Stomach (tissue), 4 donors: ENCODE data around the gene SYTL5.

ENCODE experiments used
- CTCF ChIP-seq, 7 experiments: fragments of 450-650 bp in 4 of 7; fragments of 200-600 bp in 3 of 7; sonication (generic) in 3 of 7; IDR thresholded peaks; one replicate each; pipeline ENCODE4 v1.5.1; 2016 to 2019; ENCODE audit warnings: antibody characterized with exemption in 7 of 7, control low read depth in 2 of 7, mild to moderate bottlenecking in 1 of 7
- EP300 ChIP-seq: sonication (generic); formaldehyde crosslinking; IDR thresholded peaks from one replicate; pipeline ENCODE4 v1.6.1; 2017; ENCODE audit warnings: antibody characterized with exemption
- POLR2A ChIP-seq, 4 donors: fragments of 450-650 bp; IDR thresholded peaks; one replicate each; pipeline ENCODE4 v1.6.1; 2016; ENCODE audit warnings: antibody characterized with exemption in 4 of 4, control low read depth in 2 of 4, mild to moderate bottlenecking in 1 of 4, moderate library complexity in 1 of 4
- POLR2AphosphoS5 ChIP-seq, 3 donors: sonication (generic); formaldehyde crosslinking; IDR thresholded peaks; one replicate each; pipeline ENCODE4 v1.6.1; 2016; ENCODE audit warnings: antibody characterized with exemption in 3 of 3

- TF ChIP-seq CTCF (IDR thresholded peaks at IDR 0.05) (no peak), POLR2A (IDR thresholded peaks at IDR 0.05) (no peak), POLR2AphosphoS5 (IDR thresholded peaks at IDR 0.05) (no peak), EP300 (no peak)
These were observed 150.5 kb downstream of the SYTL5 start for GRCh38 chrX:38156838-38157237.
